ENCODE measurements around the gene MTR. TPM values are rescaled to one million over a fixed set of nuclear protein-coding genes. Genes with fewer than 3 reads are reported as not detected.

The MTR gene
- total and polyA plus RNA-seq, 9 of the 15 experiments (the other 6 are each of a cell fraction or from before 2014, with no cell fraction given), result 3.4 to 44.3 (median 20.3) TPM

GRCh38 chr1:236760986-236761385 lies 34.1 kb upstream of the MTR start:
- Histone ChIP-seq H3K36me3 (ENCODE audit: control insufficient read depth, insufficient read depth, low read length) (no peaks in the 10 kb centered on the region), H3K4me1 (replicated peaks in 1 of 2; ENCODE audit: control insufficient read depth in 2 of 2, insufficient read depth in 2 of 2, low read length in 2 of 2) (peaks cover 0 to 3% of the 10 kb centered on the region in 2 experiments; a peak in 2 of 5 replicates), H3K9ac (ENCODE audit: insufficient read depth in 1 of 2, low read depth in 2 of 2, low read length in 2 of 2) (no peak overlapping the region), H3K27ac (ENCODE audit: extremely low read depth, low read depth, low read length) (no peak overlapping the region), H4K20me1 (replicated peaks; ENCODE audit: control insufficient read depth, insufficient read depth, low read length) (no peaks in the 10 kb centered on the region), H3K9me1 (ENCODE audit: control insufficient read depth, insufficient read depth, low read length) (no peaks in the 10 kb centered on the region), H3K4me2 (ENCODE audit: insufficient read depth, low read length) (no peak overlapping the region), H2AFZ (ENCODE audit: low read depth, low read length) (peak overlapping the region; percentile 20; the same call in 1 of the 2 replicates), H3K79me2 (ENCODE audit: control insufficient read depth, insufficient read depth, low read length) (no peaks in the 10 kb centered on the region), H3K27me3 (ENCODE audit: control insufficient read depth in 2 of 2, insufficient read depth in 2 of 2, low read length in 2 of 2) (peaks cover under 1 to 4% of the 10 kb centered on the region in 2 experiments; a peak in 2 of 5 replicates), H3K9me3 (replicated peaks; ENCODE audit: control insufficient read depth, insufficient read depth, low read depth, low read length) (no peaks in the 10 kb centered on the region), H3K4me3 (no peak overlapping the region)
- ChIA-PET CTCF (ENCODE audit: low intra/inter-chr PET ratio) (interaction anchor here (2.3 kb wide), 1 partner anchor 108 kb away, joined by 8 read pairs; no protein-coding TSS in a partner anchor), POLR2A (no interaction called here)
- DNase-seq (ENCODE audit: extremely low read depth in 1 of 4, low spot score in 3 of 4), result no peak
- 27% methylated on average over 14 of the region's 14 CpGs for WGBS (ENCODE audit: insufficient coverage, low coverage, missing lambda C conversion rate)
- no peak for ATAC-seq
- intact Hi-C loops (cut with micrococcal nuclease) (loop anchor here (5.0 kb wide), 1 partner anchor 154 kb away; no protein-coding TSS in a partner anchor), in situ Hi-C loops (cut with MboI) (no loop called here)
- no TSS peak for BruUV-seq (replicated peaks)
- no peak for FAIRE-seq
- TF ChIP-seq KDM2B (CRISPR knock-in tag; IDR thresholded peaks at IDR 0.05) (no peak), ZNF239 (CRISPR knock-in tag; IDR thresholded peaks at IDR 0.05) (peak; percentile 96), NKRF (IDR thresholded peaks at IDR 0.05; ENCODE audit: borderline replicate concordance) (no peak), MBD2 (IDR thresholded peaks at IDR 0.05; ENCODE audit: borderline replicate concordance, low read depth) (no peak), SIX5 (IDR thresholded peaks at IDR 0.05; ENCODE audit: borderline replicate concordance in 1 of 2, insufficient read depth in 1 of 2, low read depth in 1 of 2, low read length in 2 of 2) (no peak), NFIC (IDR thresholded peaks at IDR 0.05) (no peak), MEIS2 (IDR thresholded peaks at IDR 0.05; ENCODE audit: partially characterized antibody) (peak; percentile 5), PBX2 (CRISPR knock-in tag; IDR thresholded peaks at IDR 0.05; ENCODE audit: low read depth) (no peak), PBX2 (tag; conservative IDR thresholded peaks at IDR 0.05; ENCODE audit: low read depth) (0 out of 2 replicates have a peak, but pooled peaks have one; percentile 7), PHTF2 (CRISPR knock-in tag; IDR thresholded peaks at IDR 0.05) (no peak)
- TF ChIP-seq, protein P1, sequence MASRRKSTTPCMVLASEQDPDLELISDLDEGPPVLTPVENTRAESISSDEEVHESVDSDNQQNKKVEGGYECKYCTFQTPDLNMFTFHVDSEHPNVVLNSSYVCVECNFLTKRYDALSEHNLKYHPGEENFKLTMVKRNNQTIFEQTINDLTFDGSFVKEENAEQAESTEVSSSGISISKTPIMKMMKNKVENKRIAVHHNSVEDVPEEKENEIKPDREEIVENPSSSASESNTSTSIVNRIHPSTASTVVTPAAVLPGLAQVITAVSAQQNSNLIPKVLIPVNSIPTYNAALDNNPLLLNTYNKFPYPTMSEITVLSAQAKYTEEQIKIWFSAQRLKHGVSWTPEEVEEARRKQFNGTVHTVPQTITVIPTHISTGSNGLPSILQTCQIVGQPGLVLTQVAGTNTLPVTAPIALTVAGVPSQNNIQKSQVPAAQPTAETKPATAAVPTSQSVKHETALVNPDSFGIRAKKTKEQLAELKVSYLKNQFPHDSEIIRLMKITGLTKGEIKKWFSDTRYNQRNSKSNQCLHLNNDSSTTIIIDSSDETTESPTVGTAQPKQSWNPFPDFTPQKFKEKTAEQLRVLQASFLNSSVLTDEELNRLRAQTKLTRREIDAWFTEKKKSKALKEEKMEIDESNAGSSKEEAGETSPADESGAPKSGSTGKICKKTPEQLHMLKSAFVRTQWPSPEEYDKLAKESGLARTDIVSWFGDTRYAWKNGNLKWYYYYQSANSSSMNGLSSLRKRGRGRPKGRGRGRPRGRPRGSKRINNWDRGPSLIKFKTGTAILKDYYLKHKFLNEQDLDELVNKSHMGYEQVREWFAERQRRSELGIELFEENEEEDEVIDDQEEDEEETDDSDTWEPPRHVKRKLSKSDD (conservative IDR thresholded peaks at IDR 0.05; ENCODE audit: low read length), result no peak

All from K562 (cell line).